KMS-11 (cell line): Measurements from ENCODE around the gene ABLIM2.

ENCODE experiments used
- H2AFZ ChIP-seq: fragments of 200-600 bp; sonication (generic); 2 replicates; pipeline ENCODE4 v1.6.1; 2016; ENCODE audit warnings: antibody characterized with exemption, mixed run types, low read depth
- H3K27ac ChIP-seq: fragments of 200-600 bp; sonication (generic); 2 replicates; pipeline ENCODE4 v1.6.1; 2016; ENCODE audit warnings: mild to moderate bottlenecking, mixed run types
- H3K27me3 ChIP-seq: fragments of 200-600 bp; sonication (generic); 2 replicates; pipeline ENCODE4 v1.6.1; 2017; ENCODE audit warnings: mild to moderate bottlenecking, low read depth, mixed run types, moderate library complexity; ENCODE audit not compliant: insufficient read depth
- H3K36me3 ChIP-seq: fragments of 200-600 bp; sonication (generic); 2 replicates; pipeline ENCODE4 v1.6.1; 2017; ENCODE audit warnings: mild to moderate bottlenecking, mixed run types; ENCODE audit not compliant: insufficient read depth
- H3K4me1 ChIP-seq: fragments of 200-600 bp; sonication (generic); 2 replicates; pipeline ENCODE4 v1.6.1; 2016; ENCODE audit warnings: mild to moderate bottlenecking, low read depth, mixed run types; ENCODE audit not compliant: poor library complexity, severe bottlenecking
- H3K4me2 ChIP-seq: fragments of 200-600 bp; sonication (generic); 2 replicates; pipeline ENCODE4 v1.7.0; 2016; ENCODE audit warnings: mild to moderate bottlenecking, mixed run types
- H3K4me3 ChIP-seq: fragments of 200-600 bp; sonication (generic); IDR thresholded peaks from 2 replicates; pipeline ENCODE4 v1.6.1; 2017; ENCODE audit warnings: low read depth, low read length, mixed read lengths; ENCODE audit not compliant: insufficient read depth
- H3K79me2 ChIP-seq: fragments of 200-600 bp; sonication (generic); 2 replicates; pipeline ENCODE4 v1.6.1; 2016; ENCODE audit warnings: low read depth, mixed run types; ENCODE audit not compliant: insufficient read depth
- H3K9ac ChIP-seq: fragments of 200-600 bp; sonication (generic); 2 replicates; pipeline ENCODE4 v1.6.1; 2016; ENCODE audit warnings: mild to moderate bottlenecking, mixed run types
- H4K20me1 ChIP-seq: fragments of 200-600 bp; sonication (generic); 2 replicates; pipeline ENCODE4 v1.6.1; 2016; ENCODE audit warnings: mild to moderate bottlenecking, mixed run types; ENCODE audit not compliant: insufficient read depth
- CTCF ChIP-seq: fragments of 200-600 bp; sonication (generic); conservative IDR thresholded peaks from 2 replicates; pipeline ENCODE4 v1.6.1; 2017; ENCODE audit warnings: low read depth, mild to moderate bottlenecking, antibody characterized with exemption, low read length, moderate library complexity, mixed read lengths

ABLIM2 gene

GRCh38 chr4:7979652-7979968 is 179.0 kb downstream of the ABLIM2 start:
- no peaks in the 10 kb centered on the region for H3K79me2 ChIP-seq
- H3K4me1 ChIP-seq = no peaks in the 10 kb centered on the region
- H3K4me3 ChIP-seq = no peak overlapping the region
- H3K36me3 ChIP-seq = no peaks in the 10 kb centered on the region
- H3K9ac ChIP-seq = no peak overlapping the region
- H2AFZ ChIP-seq = no peak overlapping the region
- TF ChIP-seq CTCF = no peak
- H3K4me2 ChIP-seq = no peak overlapping the region
- H3K27ac ChIP-seq = no peak overlapping the region
- H3K27me3 ChIP-seq = no peaks in the 10 kb centered on the region; the same call in 1 of the 2 replicates
- no peaks in the 10 kb centered on the region for H4K20me1 ChIP-seq

GRCh38 chr4:7978907-7979651 is 179.5 kb downstream of the ABLIM2 start:
- TF ChIP-seq CTCF = no peak
- no peak overlapping the region for H3K4me3 ChIP-seq

GRCh38 chr4:7978489-7978888 is 180.1 kb downstream of the ABLIM2 start:
- Histone ChIP-seq H3K4me3 (no peak overlapping the region), H3K4me1 (no peaks in the 10 kb centered on the region), H3K9ac (no peak overlapping the region), H3K79me2 (no peaks in the 10 kb centered on the region), H3K36me3 (no peaks in the 10 kb centered on the region), H3K27me3 (no peaks in the 10 kb centered on the region; the same call in 1 of the 2 replicates), H3K27ac (no peak overlapping the region), H2AFZ (no peak overlapping the region), H3K4me2 (no peak overlapping the region), H4K20me1 (no peaks in the 10 kb centered on the region)
- TF ChIP-seq CTCF = no peak

More at GRCh38 chr4:7978907-7979651, 179.5 kb downstream of the ABLIM2 start:
- no peak overlapping the region for H3K27ac ChIP-seq
- H3K27me3 ChIP-seq = no peaks in the 10 kb centered on the region; the same call in 1 of the 2 replicates
- H2AFZ ChIP-seq = no peak overlapping the region
- H3K4me1 ChIP-seq = no peaks in the 10 kb centered on the region
- H3K4me2 ChIP-seq = no peak overlapping the region
- H3K79me2 ChIP-seq = no peaks in the 10 kb centered on the region
- H4K20me1 ChIP-seq = no peaks in the 10 kb centered on the region
- H3K36me3 ChIP-seq = no peaks in the 10 kb centered on the region
- H3K9ac ChIP-seq = no peak overlapping the region

- no peaks in the 10 kb centered on the region for H4K20me1 ChIP-seq
- no peaks in the 10 kb centered on the region; the same call in 1 of the 2 replicates for H3K27me3 ChIP-seq
- no peak overlapping the region for H3K27ac ChIP-seq
- no peaks in the 10 kb centered on the region for H3K36me3 ChIP-seq
- H3K4me2 ChIP-seq = no peak overlapping the region
- H3K4me1 ChIP-seq = no peaks in the 10 kb centered on the region
- H2AFZ ChIP-seq = no peak overlapping the region
- no peak for TF ChIP-seq CTCF
- no peak overlapping the region for H3K9ac ChIP-seq
- no peaks in the 10 kb centered on the region for H3K79me2 ChIP-seq
- H3K4me3 ChIP-seq = no peak overlapping the region
These were observed 182.0 kb downstream of the ABLIM2 start for GRCh38 chr4:7976634-7977033.
